Hepatic stellate cell (primary cell): ENCODE measurements around the gene ACTRT3.

ENCODE experiments used
- DNase-seq: peaks from one replicate; pipeline ENCODE4 v3.0.0; 2011; ENCODE audit warnings: low spot score

The ACTRT3 gene

GRCh38 chr3:169769287-169770181 is at the start of gene ACTRT3:
ACTRT3 (minus strand) TSS chr3:169769561; CDS start chr3:169769520, 41 bp downstream.
- peak; percentile 44 for DNase-seq

GRCh38 chr3:169818316-169818715 is 49.0 kb upstream of the ACTRT3 start:
- peak; percentile 32 for DNase-seq

GRCh38 chr3:169815590-169816150 is 46.3 kb upstream of the ACTRT3 start:
- no peak for DNase-seq

- DNase-seq, result no peak
Observed at GRCh38 chr3:169813757-169814517, 44.6 kb upstream of the ACTRT3 start.

GRCh38 chr3:169813278-169813677 is 43.9 kb upstream of the ACTRT3 start:
- DNase-seq, result no peak

- DNase-seq, result peak; percentile 66
Observed at GRCh38 chr3:169812332-169813235, 43.2 kb upstream of the ACTRT3 start, which contains the start of the genes LRRC34 and LRRIQ4. LRRC34 (minus strand) TSS chr3:169812904; CDS start chr3:169812548, 356 bp downstream. LRRIQ4 (plus strand) TSS chr3:169812870; CDS start chr3:169821922, 9,052 bp downstream.

GRCh38 chr3:169811631-169812331 is 42.4 kb upstream of the ACTRT3 start:
- peak; percentile 53 for DNase-seq

GRCh38 chr3:169809230-169809795 is 40.0 kb upstream of the ACTRT3 start:
- no peak for DNase-seq

- no peak for DNase-seq
Observed at GRCh38 chr3:169804681-169805080, 35.3 kb upstream of the ACTRT3 start.

GRCh38 chr3:169792359-169792758 is 23.0 kb upstream of the ACTRT3 start:
- DNase-seq, result no peak

GRCh38 chr3:169790687-169791429 is 21.5 kb upstream of the ACTRT3 start:
- DNase-seq, result no peak

GRCh38 chr3:169790219-169790618 is 20.9 kb upstream of the ACTRT3 start:
- DNase-seq, result no peak

- no peak for DNase-seq
Observed at GRCh38 chr3:169787791-169788190, 18.4 kb upstream of the ACTRT3 start.

GRCh38 chr3:169787120-169787519 is 17.8 kb upstream of the ACTRT3 start:
- no peak for DNase-seq

- no peak for DNase-seq
Observed at GRCh38 chr3:169781209-169781855, 12.0 kb upstream of the ACTRT3 start.

GRCh38 chr3:169780742-169781141 is 11.4 kb upstream of the ACTRT3 start:
- no peak for DNase-seq

- no peak for DNase-seq
Observed at GRCh38 chr3:169777822-169778221, 8.5 kb upstream of the ACTRT3 start.

GRCh38 chr3:169774186-169774585 is 4.8 kb upstream of the ACTRT3 start:
- no peak for DNase-seq
